GM18858 (cell line): ENCODE results near the gene ADGRL3.

Experiments used
- ATAC-seq: cut with Tn5 transposase; IDR thresholded peaks from one replicate; pipeline ENCODE4 v1.9.1; 2021; ENCODE audit not compliant: unreplicated experiment

The ADGRL3 gene

GRCh38 chr4:61407642-61408618, 207.8 kb downstream of the ADGRL3 start:
- ATAC-seq: no peak

- no peak for ATAC-seq
These were observed 208.7 kb downstream of the ADGRL3 start for GRCh38 chr4:61408861-61409260.

DNA sequence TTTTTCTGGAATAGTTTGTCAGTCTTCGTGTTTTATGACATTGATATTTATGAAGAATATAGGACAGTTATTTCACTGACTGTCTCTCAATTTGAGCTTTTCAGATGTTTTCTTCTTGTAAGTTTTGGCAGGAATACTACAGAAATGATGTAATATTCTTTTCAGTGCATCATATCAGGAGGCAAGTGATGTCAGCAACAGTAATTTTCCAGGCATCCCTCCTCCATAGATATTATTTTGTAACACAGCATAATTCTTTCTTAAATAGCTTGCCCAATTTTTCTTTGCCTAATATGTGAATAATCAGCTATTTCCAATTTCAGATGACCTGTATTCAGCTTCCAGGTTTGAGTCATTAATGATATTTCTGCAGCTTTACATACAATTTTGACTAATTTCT, 211.1 kb downstream of the ADGRL3 start:
- ATAC-seq: no peak

DNA sequence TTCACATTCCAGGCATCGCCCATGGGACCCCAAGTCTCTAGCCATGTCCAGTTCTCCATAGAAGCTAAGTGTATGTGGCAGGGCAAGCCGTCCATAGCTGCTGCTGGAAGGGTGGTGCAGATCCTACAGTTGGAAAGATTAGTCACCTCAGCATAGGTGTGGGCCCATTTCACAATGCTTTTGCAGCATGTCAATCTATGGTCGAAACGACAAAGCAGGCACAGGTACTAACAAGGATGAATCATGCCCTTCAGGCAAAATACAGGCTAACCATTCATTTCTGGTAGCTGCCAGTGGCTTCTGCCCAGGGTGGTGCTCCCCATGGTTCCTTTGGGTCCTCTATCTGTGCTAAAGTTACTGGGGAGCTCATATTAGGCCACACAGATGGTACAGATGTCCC, 225.2 kb downstream of the ADGRL3 start:
- no peak for ATAC-seq

- ATAC-seq: no peak
These were observed 226.1 kb downstream of the ADGRL3 start for GRCh38 chr4:61426229-61426628.

DNA sequence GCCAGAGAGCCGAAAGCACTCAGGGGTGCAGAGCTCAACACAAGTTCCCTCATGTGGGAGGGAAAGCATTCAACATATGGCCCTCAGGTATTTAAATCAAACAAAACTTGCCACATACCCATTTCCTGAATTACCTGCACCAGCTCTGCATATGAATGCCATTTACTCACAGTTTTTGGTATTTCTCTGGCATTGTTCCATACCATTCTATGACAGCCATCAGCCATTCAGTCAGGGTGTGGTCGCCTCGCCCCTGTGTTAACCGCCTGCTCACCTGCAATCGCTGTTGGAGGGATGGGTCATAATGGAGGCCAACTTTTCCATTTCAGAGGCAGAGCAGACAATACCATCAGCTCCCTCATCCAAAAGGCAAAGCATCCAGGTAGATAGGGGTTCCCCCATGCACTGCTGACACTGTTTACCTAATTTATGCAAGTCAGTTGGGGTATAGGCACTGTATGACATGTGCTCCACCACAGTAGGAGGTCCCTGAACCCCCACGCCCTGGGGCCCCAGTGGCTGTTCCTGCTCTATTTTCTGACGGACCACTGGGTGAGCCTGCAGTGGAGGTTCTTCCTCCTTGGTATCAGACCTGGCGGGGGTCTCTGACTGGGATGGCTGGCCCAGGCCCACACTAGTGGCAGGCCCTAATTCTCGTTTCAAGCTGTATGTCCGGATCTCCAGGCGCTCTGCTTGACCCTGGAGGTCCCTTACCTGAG, 227.1 kb downstream of the ADGRL3 start:
- no peak for ATAC-seq

DNA sequence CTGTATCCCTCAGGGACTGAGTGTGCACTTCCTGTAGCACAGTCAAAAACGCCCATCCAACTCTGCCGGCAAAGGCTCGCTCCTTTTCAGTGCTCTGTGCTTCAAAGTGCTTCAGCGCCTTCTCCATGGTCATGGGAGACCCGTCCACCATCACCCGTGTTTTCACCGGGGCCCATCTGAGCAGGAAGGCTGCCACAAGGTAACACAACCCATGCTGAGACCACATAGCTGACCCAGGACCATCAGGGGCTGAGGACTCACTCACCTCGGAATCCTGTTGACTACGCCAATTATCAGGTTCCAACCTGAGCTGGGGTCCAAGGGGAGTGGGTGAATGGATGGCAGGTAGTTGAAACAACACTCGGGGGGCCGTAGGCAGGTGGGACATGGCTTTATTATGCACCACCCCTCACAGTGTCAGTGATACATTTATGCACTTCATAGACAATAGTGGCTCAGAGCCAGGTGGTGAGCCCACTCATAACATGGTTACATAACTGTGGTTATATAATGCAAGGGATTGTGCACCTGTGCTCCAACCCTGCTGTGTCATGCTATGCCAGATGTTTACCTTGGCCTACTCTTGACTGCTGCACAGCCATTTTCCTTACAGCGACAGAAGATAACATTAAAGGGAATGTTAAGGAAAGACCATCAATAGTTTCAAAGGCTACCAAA, 227.8 kb downstream of the ADGRL3 start:
- ATAC-seq: no peak

GRCh38 chr4:61428950-61429349, 228.8 kb downstream of the ADGRL3 start:
- ATAC-seq: no peak

DNA sequence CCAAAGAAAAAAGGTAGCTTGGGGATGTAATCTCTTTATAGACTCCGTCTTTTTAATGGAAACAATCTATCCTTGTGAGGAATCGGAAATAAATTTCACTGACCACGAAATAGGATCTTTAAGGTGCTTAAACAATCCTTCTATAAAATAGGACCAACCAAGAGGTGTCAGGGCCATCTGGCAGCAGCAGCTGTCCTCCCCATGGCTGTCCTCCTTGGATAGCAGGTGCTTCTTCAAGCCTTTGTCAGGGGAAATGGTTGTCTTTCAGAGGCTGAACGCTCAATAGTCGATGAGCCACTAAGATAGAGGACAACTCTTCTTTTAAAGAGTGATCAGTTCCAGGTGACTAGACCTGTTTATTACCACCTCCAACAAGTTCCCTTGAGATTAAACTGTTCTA, 231.0 kb downstream of the ADGRL3 start:
- ATAC-seq: no peak

- no peak for ATAC-seq
These were observed 237.8 kb downstream of the ADGRL3 start for GRCh38 chr4:61437923-61438322.

- ATAC-seq: no peak
These were observed 240.2 kb downstream of the ADGRL3 start for GRCh38 chr4:61440321-61440720.

GRCh38 chr4:61442936-61443335, 242.8 kb downstream of the ADGRL3 start:
- no peak for ATAC-seq

- ATAC-seq: no peak
These were observed 243.8 kb downstream of the ADGRL3 start for GRCh38 chr4:61443813-61444510.

GRCh38 chr4:61445374-61446063, 245.4 kb downstream of the ADGRL3 start:
- no peak for ATAC-seq

- ATAC-seq: no peak
These were observed 246.8 kb downstream of the ADGRL3 start for GRCh38 chr4:61446941-61447340.

DNA sequence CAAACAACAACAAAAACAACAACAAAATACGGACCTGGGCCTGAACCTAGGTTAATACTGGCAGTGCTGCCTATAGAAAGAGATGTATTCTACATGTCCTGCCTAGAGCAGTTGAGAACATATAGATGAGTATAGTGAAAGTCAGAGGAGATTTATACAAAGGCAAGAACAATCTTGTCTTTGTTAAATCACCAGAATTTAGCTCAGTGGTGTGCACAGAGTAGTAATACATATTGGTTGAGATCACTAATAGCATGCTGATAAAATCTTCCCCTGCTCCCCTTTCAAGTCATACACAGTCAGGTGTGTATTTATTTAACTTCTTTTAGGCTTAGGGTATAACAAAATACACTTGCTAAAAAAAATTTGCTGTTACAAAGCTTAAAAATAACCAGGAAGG, 247.8 kb downstream of the ADGRL3 start:
- ATAC-seq: no peak

DNA sequence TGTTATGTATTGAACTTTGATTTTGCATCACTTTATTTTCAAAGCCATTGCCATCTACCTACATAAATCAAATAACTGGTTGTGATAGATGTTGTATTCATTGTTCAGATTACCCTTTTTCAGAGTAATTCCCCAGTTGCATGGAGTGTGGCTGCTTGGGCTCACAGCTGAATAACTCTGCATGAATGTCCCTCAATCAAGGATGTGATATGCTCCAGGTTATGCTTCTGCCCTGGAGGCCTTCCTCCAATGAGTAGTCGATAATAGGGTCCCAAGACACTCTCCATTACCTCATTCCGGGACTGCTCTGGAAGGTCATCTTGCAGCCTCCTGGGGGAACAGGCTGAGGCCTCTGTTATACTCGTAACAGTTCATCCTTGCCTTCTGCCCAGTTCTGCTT, 251.8 kb downstream of the ADGRL3 start:
- no peak for ATAC-seq

DNA sequence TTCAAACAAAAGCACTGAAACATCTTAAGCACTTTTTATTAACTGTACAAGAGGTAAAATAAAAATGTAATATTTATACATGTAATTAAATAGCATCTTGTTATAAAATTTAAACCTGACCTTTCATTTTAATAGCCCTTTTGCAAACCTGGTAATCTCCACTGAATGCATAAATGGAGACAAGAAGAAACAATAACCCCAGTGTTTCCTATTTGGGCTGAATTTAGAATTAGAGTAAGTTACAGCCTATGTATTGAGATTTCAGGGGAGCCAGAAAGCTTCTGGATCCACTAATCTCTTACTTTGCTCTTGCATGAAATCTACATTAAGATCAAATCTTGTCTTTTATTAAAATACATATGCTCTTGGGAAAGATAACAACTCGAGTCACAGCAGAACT, 261.8 kb downstream of the ADGRL3 start:
- ATAC-seq: no peak

DNA sequence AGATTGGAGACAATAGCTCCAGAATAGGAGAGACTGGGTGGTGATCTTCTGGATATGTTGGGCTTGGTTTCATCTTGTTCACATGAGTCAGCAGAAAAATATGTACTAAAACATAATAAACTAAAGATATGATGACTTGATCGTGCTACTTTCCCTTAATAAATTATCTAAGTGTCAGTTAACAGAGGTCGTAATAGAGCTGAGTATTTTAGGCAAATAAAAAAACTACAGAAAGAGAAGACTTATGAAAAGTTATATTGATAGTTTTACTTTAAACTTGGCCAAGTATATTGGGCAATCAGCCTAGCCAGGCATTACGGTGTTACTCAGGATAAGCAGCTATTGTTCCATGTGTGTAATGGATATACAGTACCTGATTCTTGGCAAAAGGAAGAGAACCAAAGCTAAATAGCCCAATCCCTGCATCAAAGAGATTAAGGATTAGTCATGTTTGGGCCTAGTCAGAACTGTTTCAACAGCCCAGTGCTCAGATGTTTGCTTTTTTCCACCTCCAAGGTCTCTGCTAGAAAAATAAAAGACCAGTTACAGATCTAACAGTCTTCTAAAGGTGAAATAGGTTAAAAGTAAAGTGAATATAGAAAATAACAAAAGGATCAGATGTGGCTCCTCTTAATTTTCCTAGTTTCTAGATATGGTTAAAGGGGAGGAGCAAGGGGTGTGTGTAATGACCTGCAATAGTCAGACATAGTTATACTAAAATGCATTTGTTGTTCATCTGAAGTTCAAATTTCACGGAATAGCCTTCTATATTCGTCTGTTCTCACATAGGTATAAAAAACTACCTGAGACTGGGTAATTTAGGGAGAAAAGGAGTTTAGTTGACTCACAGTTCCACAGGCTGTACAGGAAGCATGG, 262.6 kb downstream of the ADGRL3 start:
- no peak for ATAC-seq
